Neural cell (in vitro differentiated cells): Measurements from ENCODE around the gene OR10A5. TPM values are rescaled to one million over a fixed set of nuclear protein-coding genes. Genes with fewer than 3 reads are reported as not detected.
"Not testable (repeated sequence)": the region's sequence is repeated elsewhere in the genome, so short reads cannot be mapped to it uniquely, and the experiment has no call there.

Source experiments
- H2AFZ ChIP-seq: fragments of 200-600, 300-800 bp; sonication (generic), shearing (Covaris generic); 2 replicates; pipeline ENCODE4 v1.6.0; 2014; ENCODE audit warnings: low read depth, mild to moderate bottlenecking, antibody characterized with exemption, low read length, moderate library complexity
- H3F3A ChIP-seq: fragments of 200-600 bp; shearing (Covaris generic); 2 replicates; pipeline ENCODE4 v1.6.1; 2016; ENCODE audit warnings: mild to moderate bottlenecking, moderate library complexity, mixed read lengths, antibody characterized with exemption, low read length; ENCODE audit not compliant: insufficient read depth, poor library complexity, severe bottlenecking
- H3K27ac ChIP-seq: fragments of 200-600, 300-800 bp; sonication (generic), shearing (Covaris generic); 2 replicates; pipeline ENCODE4 v1.5.1; 2014; ENCODE audit warnings: mild to moderate bottlenecking, low read length, moderate library complexity
- H3K27me3 ChIP-seq: fragments of 300-800, 200-600 bp; sonication (generic), shearing (Covaris generic); 2 replicates; pipeline ENCODE4 v1.6.0; 2014; ENCODE audit warnings: mild to moderate bottlenecking, low read depth, low read length, moderate library complexity; ENCODE audit not compliant: insufficient read depth
- H3K36me3 ChIP-seq: fragments of 300-800, 200-600 bp; sonication (generic), shearing (Covaris generic); 2 replicates; pipeline ENCODE4 v1.5.1; 2014; ENCODE audit warnings: mild to moderate bottlenecking, antibody characterized with exemption, low read length, moderate library complexity; ENCODE audit not compliant: insufficient read depth
- H3K4me2 ChIP-seq: fragments of 300-800, 200-600 bp; sonication (generic), shearing (Covaris generic); 2 replicates; pipeline ENCODE4 v1.6.0; 2014; ENCODE audit warnings: mild to moderate bottlenecking, low read length
- H3K4me3 ChIP-seq: fragments of 300-800, 200-600 bp; sonication (generic), shearing (Covaris generic); 2 replicates; pipeline ENCODE4 v1.5.1; 2014; ENCODE audit warnings: mild to moderate bottlenecking, low read length, moderate library complexity
- H3K79me2 ChIP-seq: fragments of 200-600 bp; shearing (Covaris generic); replicated peaks from 2 replicates; pipeline ENCODE4 v1.6.0; 2014; ENCODE audit warnings: mild to moderate bottlenecking, low read length, moderate library complexity; ENCODE audit not compliant: insufficient read depth
- H3K9ac ChIP-seq: fragments of 300-800, 200-600 bp; sonication (generic), shearing (Covaris generic); 2 replicates; pipeline ENCODE4 v1.6.1; 2016; ENCODE audit warnings: mild to moderate bottlenecking, low read length, mixed read lengths
- H3K9me2 ChIP-seq: fragments of 200-600 bp; shearing (Covaris generic); 2 replicates; pipeline ENCODE4 v1.6.1; 2016; ENCODE audit warnings: mild to moderate bottlenecking, low read length, mixed read lengths; ENCODE audit not compliant: insufficient read depth
- H3K9me3 ChIP-seq: fragments of 200-600, 300-800 bp; sonication (generic), shearing (Covaris generic); 2 replicates; pipeline ENCODE4 v1.6.1; 2016; ENCODE audit warnings: mild to moderate bottlenecking, mixed run types, low read length, moderate library complexity, mixed read lengths
- H4K20me1 ChIP-seq: fragments of 200-600 bp; shearing (Covaris generic); 2 replicates; pipeline ENCODE4 v1.6.1; 2016; ENCODE audit warnings: mild to moderate bottlenecking, mixed run types; ENCODE audit not compliant: insufficient read depth
- EP300 ChIP-seq: fragments of 450-650 bp; conservative IDR thresholded peaks from 2 replicates; pipeline ENCODE4 v1.6.1; 2014; ENCODE audit warnings: antibody characterized with exemption, mild to moderate bottlenecking, moderate library complexity; ENCODE audit not compliant: poor library complexity, severe bottlenecking
- EZH2 ChIP-seq: fragments of 200-600, 300-800 bp; shearing (Covaris generic), sonication (generic); IDR thresholded peaks from 2 replicates; pipeline ENCODE4 v1.6.1; 2014; ENCODE audit warnings: antibody characterized with exemption, low read length, borderline replicate concordance, mild to moderate bottlenecking; ENCODE audit not compliant: insufficient read depth, poor library complexity, severe bottlenecking
- MXI1 ChIP-seq: fragments of 450-650 bp; conservative IDR thresholded peaks from 2 replicates; pipeline ENCODE4 v1.6.1; 2014; ENCODE audit warnings: antibody characterized with exemption, mild to moderate bottlenecking; ENCODE audit not compliant: poor library complexity, severe bottlenecking
- POLR2AphosphoS5 ChIP-seq: IDR thresholded peaks from 2 replicates; pipeline ENCODE4 v1.6.1; 2012
- RAD21 ChIP-seq: fragments of 450-650 bp; conservative IDR thresholded peaks from 2 replicates; pipeline ENCODE4 v1.6.1; 2014; ENCODE audit warnings: antibody characterized with exemption, mild to moderate bottlenecking, moderate library complexity
- REST ChIP-seq: IDR thresholded peaks from 2 replicates; pipeline ENCODE4 v1.6.1; 2012; ENCODE audit warnings: borderline replicate concordance
- SMC3 ChIP-seq: fragments of 450-650 bp; conservative IDR thresholded peaks from 2 replicates; pipeline ENCODE4 v1.6.1; 2014; ENCODE audit warnings: antibody characterized with exemption, mild to moderate bottlenecking, moderate library complexity; ENCODE audit not compliant: poor library complexity
- TAF1 ChIP-seq: IDR thresholded peaks from 2 replicates; pipeline ENCODE4 v1.6.1; 2012; ENCODE audit warnings: low read depth
- polyA plus RNA-seq: library from polyadenylated mRNA; depleted of rRNA; stranded (reverse); fragments of >200 nt; gene quantifications from 2 replicates; pipeline ENCODE4 v1.2.3, GENCODE V29; 2014
- TF ChIP-seq, protein P1 (sequence below): fragments of 450-650 bp; IDR thresholded peaks from 2 replicates; pipeline ENCODE4 v1.5.1; 2014; ENCODE audit warnings: antibody characterized with exemption, mild to moderate bottlenecking, moderate library complexity; ENCODE audit not compliant: poor library complexity, severe bottlenecking

The OR10A5 gene
- polyA plus RNA-seq, 1 donor from 2014 or later, result not detected

DNA sequence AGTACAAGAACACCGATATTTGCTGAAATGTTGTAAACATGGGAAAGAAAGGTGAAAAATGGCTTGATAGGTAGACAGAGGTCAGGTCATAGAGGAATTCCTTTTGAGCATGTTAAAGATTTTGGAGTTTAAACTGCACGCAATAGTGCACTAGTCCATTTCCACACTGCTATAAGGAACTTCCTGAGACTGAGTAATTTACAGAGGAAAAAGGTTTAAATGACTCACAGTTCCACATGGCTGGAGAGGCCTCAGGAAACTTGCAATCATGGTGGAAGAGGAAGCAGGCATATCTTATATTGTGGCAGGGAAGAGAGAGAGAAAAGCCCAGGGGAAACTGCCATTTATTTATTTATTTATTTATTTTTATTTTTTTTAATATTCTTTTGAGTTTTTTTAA lies 5.0 kb downstream of the OR10A5 start:
- Histone ChIP-seq H3K9me2 (no peaks in the 10 kb centered on the region), H3K27ac (no peak overlapping the region), H3F3A (no peaks in the 10 kb centered on the region), H3K4me3 (no peak overlapping the region), H3K4me2 (no peak overlapping the region), H4K20me1 (no peaks in the 10 kb centered on the region), H2AFZ (no peak overlapping the region), H3K79me2 (no peaks in the 10 kb centered on the region), H3K9ac (no peak overlapping the region), H3K9me3 (peaks cover 3% of the 10 kb centered on the region), H3K36me3 (no peaks in the 10 kb centered on the region), H3K27me3 (no peaks in the 10 kb centered on the region)
- TF ChIP-seq EZH2, result no peak
- no peak for TF ChIP-seq EP300

DNA sequence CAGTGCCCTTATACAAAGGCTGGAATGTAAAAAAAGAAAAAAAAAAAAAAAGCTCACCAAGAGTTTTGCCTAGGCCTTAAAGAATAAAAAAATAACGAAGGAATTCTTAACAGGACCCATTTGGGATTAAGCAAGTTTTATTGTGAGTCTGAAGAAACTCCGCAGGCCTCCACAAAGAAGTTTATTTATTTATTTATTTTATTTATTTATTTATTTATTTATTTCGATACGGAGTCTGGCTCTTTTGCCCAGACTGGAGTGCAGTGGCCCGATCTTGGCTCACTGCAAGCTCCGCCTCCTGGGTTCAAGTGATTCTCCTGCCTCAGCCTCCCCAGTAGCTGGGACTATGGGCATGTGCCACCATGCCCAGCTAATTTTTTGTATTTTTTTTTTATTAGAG lies 9.3 kb downstream of the OR10A5 start:
- H3K4me2 ChIP-seq, H2AFZ ChIP-seq, H4K20me1 ChIP-seq, H3K9ac ChIP-seq, H3K4me3 ChIP-seq, H3K9me2 ChIP-seq, H3K79me2 ChIP-seq, H3K9me3 ChIP-seq, H3K27ac ChIP-seq, H3K27me3 ChIP-seq, H3K36me3 ChIP-seq, H3F3A ChIP-seq: not testable (repeated sequence)

GRCh38 chr11:6855971-6856541 lies 10.6 kb downstream of the OR10A5 start:
- Histone ChIP-seq H3K27me3 (no peaks in the 10 kb centered on the region), H4K20me1 (no peaks in the 10 kb centered on the region), H2AFZ (no peak overlapping the region), H3K9ac (no peak overlapping the region), H3K4me3 (no peak overlapping the region), H3K9me3 (peaks cover 3% of the 10 kb centered on the region), H3K27ac (no peak overlapping the region), H3F3A (no peaks in the 10 kb centered on the region), H3K9me2 (no peaks in the 10 kb centered on the region), H3K36me3 (no peaks in the 10 kb centered on the region), H3K4me2 (no peak overlapping the region), H3K79me2 (no peaks in the 10 kb centered on the region)
- TF ChIP-seq RAD21 (no peak), SMC3 (no peak), POLR2AphosphoS5 (no peak), MXI1 (no peak), TAF1 (no peak), EZH2 (no peak), REST (no peak), EP300 (no peak)
- TF ChIP-seq, protein P1, sequence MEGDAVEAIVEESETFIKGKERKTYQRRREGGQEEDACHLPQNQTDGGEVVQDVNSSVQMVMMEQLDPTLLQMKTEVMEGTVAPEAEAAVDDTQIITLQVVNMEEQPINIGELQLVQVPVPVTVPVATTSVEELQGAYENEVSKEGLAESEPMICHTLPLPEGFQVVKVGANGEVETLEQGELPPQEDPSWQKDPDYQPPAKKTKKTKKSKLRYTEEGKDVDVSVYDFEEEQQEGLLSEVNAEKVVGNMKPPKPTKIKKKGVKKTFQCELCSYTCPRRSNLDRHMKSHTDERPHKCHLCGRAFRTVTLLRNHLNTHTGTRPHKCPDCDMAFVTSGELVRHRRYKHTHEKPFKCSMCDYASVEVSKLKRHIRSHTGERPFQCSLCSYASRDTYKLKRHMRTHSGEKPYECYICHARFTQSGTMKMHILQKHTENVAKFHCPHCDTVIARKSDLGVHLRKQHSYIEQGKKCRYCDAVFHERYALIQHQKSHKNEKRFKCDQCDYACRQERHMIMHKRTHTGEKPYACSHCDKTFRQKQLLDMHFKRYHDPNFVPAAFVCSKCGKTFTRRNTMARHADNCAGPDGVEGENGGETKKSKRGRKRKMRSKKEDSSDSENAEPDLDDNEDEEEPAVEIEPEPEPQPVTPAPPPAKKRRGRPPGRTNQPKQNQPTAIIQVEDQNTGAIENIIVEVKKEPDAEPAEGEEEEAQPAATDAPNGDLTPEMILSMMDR, result no peak
